ENCODE data around the gene ZNFX1.

DNA sequence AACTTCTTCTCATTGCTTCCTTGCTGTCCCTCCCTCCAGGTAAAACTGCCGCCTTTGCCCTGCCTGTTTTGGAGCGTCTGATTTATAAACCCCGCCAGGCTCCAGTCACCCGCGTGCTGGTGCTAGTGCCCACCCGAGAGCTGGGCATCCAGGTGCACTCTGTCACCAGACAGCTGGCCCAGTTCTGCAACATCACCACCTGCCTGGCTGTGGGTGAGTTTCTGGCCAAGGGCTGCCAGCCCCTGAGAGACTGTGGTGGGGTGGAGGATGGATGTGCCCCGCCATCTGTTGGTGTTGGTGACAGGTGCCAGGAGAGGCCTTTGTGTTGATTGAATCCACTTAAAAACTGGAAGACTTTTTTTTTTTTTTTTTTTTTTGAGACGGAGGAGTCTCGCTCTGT lies 49.2 kb downstream of the ZNFX1 start:
- TF ChIP-seq EZH2 (IDR thresholded peaks at IDR 0.05; ENCODE audit: borderline replicate concordance, insufficient read depth, low read length, poor library complexity, severe bottlenecking), result no peak
- TF ChIP-seq, protein P1, sequence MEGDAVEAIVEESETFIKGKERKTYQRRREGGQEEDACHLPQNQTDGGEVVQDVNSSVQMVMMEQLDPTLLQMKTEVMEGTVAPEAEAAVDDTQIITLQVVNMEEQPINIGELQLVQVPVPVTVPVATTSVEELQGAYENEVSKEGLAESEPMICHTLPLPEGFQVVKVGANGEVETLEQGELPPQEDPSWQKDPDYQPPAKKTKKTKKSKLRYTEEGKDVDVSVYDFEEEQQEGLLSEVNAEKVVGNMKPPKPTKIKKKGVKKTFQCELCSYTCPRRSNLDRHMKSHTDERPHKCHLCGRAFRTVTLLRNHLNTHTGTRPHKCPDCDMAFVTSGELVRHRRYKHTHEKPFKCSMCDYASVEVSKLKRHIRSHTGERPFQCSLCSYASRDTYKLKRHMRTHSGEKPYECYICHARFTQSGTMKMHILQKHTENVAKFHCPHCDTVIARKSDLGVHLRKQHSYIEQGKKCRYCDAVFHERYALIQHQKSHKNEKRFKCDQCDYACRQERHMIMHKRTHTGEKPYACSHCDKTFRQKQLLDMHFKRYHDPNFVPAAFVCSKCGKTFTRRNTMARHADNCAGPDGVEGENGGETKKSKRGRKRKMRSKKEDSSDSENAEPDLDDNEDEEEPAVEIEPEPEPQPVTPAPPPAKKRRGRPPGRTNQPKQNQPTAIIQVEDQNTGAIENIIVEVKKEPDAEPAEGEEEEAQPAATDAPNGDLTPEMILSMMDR (IDR thresholded peaks at IDR 0.05; ENCODE audit: poor library complexity, severe bottlenecking), result no peak
- no peak for TF ChIP-seq MXI1 (conservative IDR thresholded peaks at IDR 0.05; ENCODE audit: poor library complexity, severe bottlenecking)
- TF ChIP-seq POLR2AphosphoS5 (IDR thresholded peaks at IDR 0.05), result no peak
- TF ChIP-seq TAF1 (IDR thresholded peaks at IDR 0.05; ENCODE audit: low read depth), result no peak
- TF ChIP-seq EP300 (conservative IDR thresholded peaks at IDR 0.05; ENCODE audit: poor library complexity, severe bottlenecking), result no peak
- no peak for TF ChIP-seq SMC3 (conservative IDR thresholded peaks at IDR 0.05; ENCODE audit: poor library complexity)

Data from neural cell (in vitro differentiated cells).